Trophoblast cell (in vitro differentiated cells and primary cell): ENCODE results near the gene THAP2.

Experiments
- DNase-seq, 2 donors: peaks; one replicate each; pipeline ENCODE4 v3.0.0-alpha.2; 2016
- H2AFZ ChIP-seq: 2 replicates; pipeline ENCODE4 v1.6.1; 2013; ENCODE audit warnings: low read length, moderate library complexity, mild to moderate bottlenecking; ENCODE audit not compliant: insufficient read depth, poor library complexity
- H2AK5ac ChIP-seq: 2 replicates; pipeline ENCODE4 v1.6.1; 2013; ENCODE audit warnings: mild to moderate bottlenecking, low read length
- H2BK120ac ChIP-seq: 2 replicates; pipeline ENCODE4 v1.6.1; 2013; ENCODE audit warnings: low read length, mild to moderate bottlenecking, moderate library complexity; ENCODE audit not compliant: insufficient read depth, poor library complexity
- H2BK12ac ChIP-seq: 2 replicates; pipeline ENCODE4 v1.6.1; 2013; ENCODE audit warnings: mild to moderate bottlenecking, low read length, moderate library complexity
- H2BK5ac ChIP-seq: 2 replicates; pipeline ENCODE4 v1.6.1; 2013; ENCODE audit warnings: low read length, low read depth, moderate library complexity, mild to moderate bottlenecking; ENCODE audit not compliant: poor library complexity
- H3K14ac ChIP-seq: 2 replicates; pipeline ENCODE4 v1.6.1; 2013; ENCODE audit warnings: mild to moderate bottlenecking, low read length
- H3K18ac ChIP-seq: 2 replicates; pipeline ENCODE4 v1.6.1; 2013; ENCODE audit warnings: mild to moderate bottlenecking, low read length
- H3K23ac ChIP-seq: 2 replicates; pipeline ENCODE4 v1.6.1; 2013; ENCODE audit warnings: low read length
- H3K27ac ChIP-seq: 2 replicates; pipeline ENCODE4 v1.5.1; 2013; ENCODE audit warnings: low read depth, mild to moderate bottlenecking, inconsistent platforms, low read length, moderate library complexity
- H3K27me3 ChIP-seq: 2 replicates; pipeline ENCODE4 v1.6.1; 2013; ENCODE audit warnings: inconsistent platforms, mild to moderate bottlenecking, low read length, moderate library complexity; ENCODE audit not compliant: insufficient read depth
- H3K36me3 ChIP-seq, 2 experiments: 1 replicate in 1 of 2; 2 replicates in 1 of 2; pipeline ENCODE4 v1.6.1; 2013; ENCODE audit warnings: low read length in 2 of 2, mild to moderate bottlenecking in 2 of 2, moderate library complexity in 1 of 2; ENCODE audit not compliant: insufficient read depth in 2 of 2, control insufficient read depth in 1 of 2
- H3K4ac ChIP-seq: 2 replicates; pipeline ENCODE4 v1.6.1; 2013; ENCODE audit warnings: low read depth, mild to moderate bottlenecking, low read length, moderate library complexity
- H3K4me1 ChIP-seq, 2 experiments: 1 replicate in 1 of 2; 2 replicates in 1 of 2; pipeline ENCODE4 v1.6.1; 2013; ENCODE audit warnings: low read length in 2 of 2, mild to moderate bottlenecking in 2 of 2, moderate library complexity in 1 of 2; ENCODE audit not compliant: insufficient read depth in 2 of 2, control insufficient read depth in 1 of 2
- H3K4me2 ChIP-seq: 2 replicates; pipeline ENCODE4 v1.6.1; 2013; ENCODE audit warnings: inconsistent platforms, mild to moderate bottlenecking, low read length, moderate library complexity
- H3K4me3 ChIP-seq: 2 replicates; pipeline ENCODE4 v1.5.1; 2013; ENCODE audit warnings: mild to moderate bottlenecking, low read depth, low read length, inconsistent platforms
- H3K79me1 ChIP-seq: one replicate; pipeline ENCODE4 v1.6.1; 2013; ENCODE audit warnings: low read length
- H3K79me2 ChIP-seq: 2 replicates; pipeline ENCODE4 v1.6.1; 2013; ENCODE audit warnings: low read length, mild to moderate bottlenecking; ENCODE audit not compliant: control insufficient read depth, insufficient read depth, poor library complexity
- H3K9ac ChIP-seq: 2 replicates; pipeline ENCODE4 v1.6.1; 2013; ENCODE audit warnings: mild to moderate bottlenecking, low read length
- H3K9me3 ChIP-seq: 2 replicates; pipeline ENCODE4 v1.6.1; 2013; ENCODE audit warnings: low read depth, mild to moderate bottlenecking, control low read depth, inconsistent platforms, low read length; ENCODE audit not compliant: insufficient read depth
- H4K12ac ChIP-seq: 2 replicates; pipeline ENCODE4 v1.6.1; 2013; ENCODE audit warnings: low read depth, mild to moderate bottlenecking, low read length, moderate library complexity
- H4K8ac ChIP-seq: 2 replicates; pipeline ENCODE4 v1.6.1; 2013; ENCODE audit warnings: low read depth, mild to moderate bottlenecking, low read length, moderate library complexity
- H4K91ac ChIP-seq: one replicate; pipeline ENCODE4 v1.6.1; 2013; ENCODE audit warnings: low read depth, mild to moderate bottlenecking, low read length, moderate library complexity
- WGBS: extraction: QIAGEN DNeasy Blood & Tissue Kit; methylation state at CpG from one replicate; pipeline ENCODE4 v1.1.7; 2013; ENCODE audit warnings: missing lambda C conversion rate; ENCODE audit not compliant: insufficient read length, insufficient coverage; ENCODE audit errors: extremely low coverage; 5-methylcytosine and 5-hydroxymethylcytosine counted together

Gene THAP2

DNA sequence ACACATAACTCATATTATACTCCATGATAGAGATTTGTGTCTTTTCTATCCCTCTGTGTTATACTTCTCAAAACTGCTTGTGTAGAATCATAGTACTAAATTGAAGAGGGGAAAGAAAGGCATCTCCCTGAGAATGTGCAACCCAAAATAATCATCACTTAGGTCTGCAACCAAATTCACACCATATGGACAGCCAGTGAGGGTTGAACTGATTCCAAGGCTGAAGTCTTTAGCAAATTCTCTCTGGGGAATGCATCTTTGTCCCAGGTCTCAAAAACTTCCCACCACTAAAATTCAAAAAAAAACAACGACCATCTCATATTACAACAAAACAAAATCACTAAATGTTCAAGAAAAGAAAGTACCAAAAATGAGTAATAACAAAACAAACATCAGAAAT is 11.4 kb upstream of the THAP2 start:
- Histone ChIP-seq H3K27ac (no peak overlapping the region), H3K79me1 (no peaks in the 10 kb centered on the region), H2AFZ (no peak overlapping the region), H3K27me3 (no peaks in the 10 kb centered on the region), H2BK12ac (no peak overlapping the region), H3K36me3 (peaks cover 12 to 14% of the 10 kb centered on the region in 2 experiments), H3K4me2 (no peak overlapping the region), H3K18ac (no peak overlapping the region), H4K91ac (no peak overlapping the region), H2BK5ac (no peak overlapping the region), H3K14ac (no peak overlapping the region), H3K9me3 (no peaks in the 10 kb centered on the region), H3K79me2 (no peaks in the 10 kb centered on the region), H2BK120ac (no peak overlapping the region), H2AK5ac (no peak overlapping the region), H4K8ac (no peak overlapping the region), H3K4ac (no peak overlapping the region), H4K12ac (no peak overlapping the region), H3K4me3 (no peak overlapping the region), H3K4me1 (no peaks in the 10 kb centered on the region), H3K9ac (no peak overlapping the region), H3K23ac (no peak overlapping the region)
- no CpG with 5 or more reads among the region's 1 CpG for WGBS
- no peak for DNase-seq

DNA sequence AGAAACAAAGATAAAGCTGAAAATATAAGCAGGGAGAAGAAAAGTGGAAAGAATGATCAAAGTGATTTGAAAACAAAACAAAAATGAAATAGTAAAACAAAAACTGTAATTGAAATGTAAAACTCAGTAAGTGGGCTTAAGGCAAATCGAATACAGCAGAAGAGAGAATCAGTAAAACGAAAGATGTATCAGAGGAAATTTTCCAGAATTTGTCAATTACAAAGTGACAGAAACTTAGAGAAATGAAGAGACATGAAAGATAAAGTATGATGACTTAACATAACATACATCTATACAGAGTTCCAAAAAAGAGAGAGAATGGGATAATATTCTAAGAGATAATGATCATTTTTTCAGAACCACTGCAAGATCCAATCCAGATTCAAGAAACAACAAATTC is 11.0 kb upstream of the THAP2 start:
- Histone ChIP-seq H3K9ac (no peak overlapping the region), H3K4ac (no peak overlapping the region), H3K18ac (no peak overlapping the region), H2AFZ (no peak overlapping the region), H2AK5ac (no peak overlapping the region), H4K91ac (no peak overlapping the region), H3K4me3 (no peak overlapping the region), H4K8ac (no peak overlapping the region), H3K79me1 (no peaks in the 10 kb centered on the region), H2BK12ac (no peak overlapping the region), H3K9me3 (no peaks in the 10 kb centered on the region), H3K79me2 (no peaks in the 10 kb centered on the region), H3K36me3 (peaks cover 14 to 16% of the 10 kb centered on the region in 2 experiments), H3K23ac (no peak overlapping the region), H4K12ac (no peak overlapping the region), H2BK120ac (no peak overlapping the region), H3K14ac (no peak overlapping the region), H3K27me3 (no peaks in the 10 kb centered on the region), H3K27ac (no peak overlapping the region), H2BK5ac (no peak overlapping the region), H3K4me2 (no peak overlapping the region), H3K4me1 (no peaks in the 10 kb centered on the region)
- DNase-seq, result no peak
- no CpG with 5 or more reads among the region's 2 CpGs for WGBS

DNA sequence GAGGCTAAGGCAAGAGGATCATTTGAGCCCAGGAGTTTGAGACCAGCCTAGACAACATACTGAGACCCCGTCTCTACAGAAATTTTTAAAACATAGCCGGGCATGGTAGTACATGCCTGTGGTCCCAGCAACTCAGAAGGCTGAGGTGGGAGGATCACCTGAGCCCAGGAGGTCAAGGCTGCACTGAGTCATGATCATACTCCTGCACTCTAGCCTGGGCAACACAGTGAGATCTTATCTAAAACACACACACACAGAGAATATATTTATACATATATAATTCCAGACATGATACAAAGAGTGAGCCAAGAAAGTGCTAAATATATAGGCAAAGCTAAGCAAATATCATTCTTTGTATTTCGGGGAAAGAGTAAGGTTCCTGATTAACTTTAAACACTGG is 9.9 kb upstream of the THAP2 start:
- H3K14ac ChIP-seq, result no peak overlapping the region
- no peak overlapping the region for H2BK12ac ChIP-seq
- no peak overlapping the region for H2AFZ ChIP-seq
- no peak overlapping the region for H2AK5ac ChIP-seq
- no peaks in the 10 kb centered on the region for H3K4me1 ChIP-seq
- no peaks in the 10 kb centered on the region for H3K9me3 ChIP-seq
- no peaks in the 10 kb centered on the region for H3K27me3 ChIP-seq
- no peak overlapping the region for H2BK120ac ChIP-seq
- H4K12ac ChIP-seq, result no peak overlapping the region
- WGBS, result no CpG with 5 or more reads among the region's 3 CpGs
- H2BK5ac ChIP-seq, result no peak overlapping the region
- H3K27ac ChIP-seq, result no peak overlapping the region
- H3K18ac ChIP-seq, result no peak overlapping the region
- H3K23ac ChIP-seq, result no peak overlapping the region
- no peak overlapping the region for H4K8ac ChIP-seq
- H3K79me2 ChIP-seq, result no peaks in the 10 kb centered on the region
- no peaks in the 10 kb centered on the region for H3K79me1 ChIP-seq
- H3K4me3 ChIP-seq, result no peak overlapping the region
- H3K36me3 ChIP-seq, result peaks cover 13 to 17% of the 10 kb centered on the region in 2 experiments
- DNase-seq, result peak in 1 of 2 donors; percentile 25
- H4K91ac ChIP-seq, result no peak overlapping the region
- H3K4ac ChIP-seq, result peak overlapping the region; percentile 4
- H3K4me2 ChIP-seq, result no peak overlapping the region
- H3K9ac ChIP-seq, result no peak overlapping the region

DNA sequence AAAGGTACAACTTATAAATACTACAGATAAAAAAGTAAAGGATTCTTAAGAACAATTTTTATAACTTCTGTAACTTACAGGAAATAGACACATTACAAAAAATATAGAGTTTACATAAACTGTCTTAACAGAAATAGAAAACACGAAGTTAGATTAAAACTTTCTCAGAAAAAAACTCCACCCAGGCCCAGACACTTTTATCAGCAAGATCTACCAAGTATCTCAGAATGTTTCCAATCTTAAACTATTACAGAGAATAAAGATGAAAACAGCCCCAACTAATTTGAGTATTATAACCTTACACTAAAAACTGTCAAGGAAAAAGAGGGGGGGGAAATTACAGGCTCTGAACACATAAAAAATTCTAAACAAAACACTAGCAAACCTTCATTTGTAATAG is 8.6 kb upstream of the THAP2 start:
- Histone ChIP-seq H3K9ac (no peak overlapping the region), H3K36me3 (peaks cover 9 to 15% of the 10 kb centered on the region in 2 experiments), H3K9me3 (no peaks in the 10 kb centered on the region), H2BK120ac (no peak overlapping the region), H3K4me1 (no peaks in the 10 kb centered on the region), H3K4me3 (no peak overlapping the region), H3K79me1 (no peaks in the 10 kb centered on the region), H3K27ac (no peak overlapping the region), H3K23ac (no peak overlapping the region), H3K4ac (no peak overlapping the region), H4K12ac (no peak overlapping the region), H2AK5ac (no peak overlapping the region), H3K27me3 (no peaks in the 10 kb centered on the region), H4K91ac (no peak overlapping the region), H3K14ac (no peak overlapping the region), H2BK5ac (no peak overlapping the region), H4K8ac (no peak overlapping the region), H3K4me2 (no peak overlapping the region), H3K79me2 (no peaks in the 10 kb centered on the region), H2BK12ac (no peak overlapping the region), H2AFZ (no peak overlapping the region), H3K18ac (no peak overlapping the region)
- no peak for DNase-seq
- WGBS, result no CpG with 5 or more reads among the region's 1 CpG
